Fibroblast of pulmonary artery (primary cell): Measurements from ENCODE around the gene TMEM106B.

Experiments
- DNase-seq: peaks from one replicate; pipeline ENCODE4 v3.0.0-alpha.2; 2010; ENCODE audit warnings: low read depth
- H3K4me3 ChIP-seq: replicated peaks from 2 replicates; pipeline ENCODE4 v1.5.1; 2011; ENCODE audit warnings: low read depth, mild to moderate bottlenecking, control low read depth, low read length, moderate library complexity
- TF ChIP-seq, protein P1 (sequence below): IDR thresholded peaks from 2 replicates; pipeline ENCODE4 v1.5.1; 2011; ENCODE audit warnings: mild to moderate bottlenecking, control low read depth, low read length, inconsistent platforms; ENCODE audit errors: missing control alignments

TMEM106B gene

DNA sequence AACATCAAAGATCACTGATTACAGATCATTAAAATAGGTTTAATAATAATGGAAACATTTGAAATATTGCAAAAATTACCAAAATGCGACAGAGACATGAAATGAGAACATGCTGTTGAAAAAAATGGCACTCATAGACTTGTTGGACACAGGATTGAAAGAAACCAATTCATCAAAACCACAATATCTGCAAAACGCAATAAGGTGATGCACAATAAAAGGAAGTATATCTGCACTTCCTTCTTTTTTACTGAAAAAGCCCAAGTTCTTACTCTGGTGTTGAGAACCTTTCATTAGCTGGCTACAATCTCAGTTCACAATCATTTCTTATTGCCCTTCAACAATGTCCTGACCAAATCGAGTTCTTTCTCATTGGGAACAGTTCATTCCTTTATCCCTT lies 28.7 kb downstream of the TMEM106B start:
- TF ChIP-seq, protein P1, sequence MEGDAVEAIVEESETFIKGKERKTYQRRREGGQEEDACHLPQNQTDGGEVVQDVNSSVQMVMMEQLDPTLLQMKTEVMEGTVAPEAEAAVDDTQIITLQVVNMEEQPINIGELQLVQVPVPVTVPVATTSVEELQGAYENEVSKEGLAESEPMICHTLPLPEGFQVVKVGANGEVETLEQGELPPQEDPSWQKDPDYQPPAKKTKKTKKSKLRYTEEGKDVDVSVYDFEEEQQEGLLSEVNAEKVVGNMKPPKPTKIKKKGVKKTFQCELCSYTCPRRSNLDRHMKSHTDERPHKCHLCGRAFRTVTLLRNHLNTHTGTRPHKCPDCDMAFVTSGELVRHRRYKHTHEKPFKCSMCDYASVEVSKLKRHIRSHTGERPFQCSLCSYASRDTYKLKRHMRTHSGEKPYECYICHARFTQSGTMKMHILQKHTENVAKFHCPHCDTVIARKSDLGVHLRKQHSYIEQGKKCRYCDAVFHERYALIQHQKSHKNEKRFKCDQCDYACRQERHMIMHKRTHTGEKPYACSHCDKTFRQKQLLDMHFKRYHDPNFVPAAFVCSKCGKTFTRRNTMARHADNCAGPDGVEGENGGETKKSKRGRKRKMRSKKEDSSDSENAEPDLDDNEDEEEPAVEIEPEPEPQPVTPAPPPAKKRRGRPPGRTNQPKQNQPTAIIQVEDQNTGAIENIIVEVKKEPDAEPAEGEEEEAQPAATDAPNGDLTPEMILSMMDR, result no peak
- no peak for DNase-seq
- no peak overlapping the region for H3K4me3 ChIP-seq

DNA sequence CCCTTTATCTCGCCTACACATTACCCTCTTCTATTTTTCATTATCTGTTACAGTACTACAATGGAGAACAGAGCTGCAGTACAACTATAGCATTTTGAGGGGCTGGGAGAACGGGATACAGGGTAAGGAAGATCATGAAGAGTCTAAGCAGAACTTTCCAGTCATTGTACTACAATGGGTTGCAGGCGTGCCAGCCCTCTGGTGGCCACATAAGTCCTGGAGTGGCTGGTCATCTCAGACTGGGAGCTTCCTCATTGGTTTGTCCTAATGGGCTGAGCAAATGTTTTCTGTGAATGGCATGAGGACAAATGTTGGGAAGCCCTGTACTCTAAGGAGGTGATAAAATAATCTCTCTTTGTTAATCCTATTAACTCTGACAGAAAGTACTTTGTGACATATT lies 33.0 kb downstream of the TMEM106B start:
- H3K4me3 ChIP-seq, result no peak overlapping the region
- TF ChIP-seq, protein P1, result peak; percentile 49

DNA sequence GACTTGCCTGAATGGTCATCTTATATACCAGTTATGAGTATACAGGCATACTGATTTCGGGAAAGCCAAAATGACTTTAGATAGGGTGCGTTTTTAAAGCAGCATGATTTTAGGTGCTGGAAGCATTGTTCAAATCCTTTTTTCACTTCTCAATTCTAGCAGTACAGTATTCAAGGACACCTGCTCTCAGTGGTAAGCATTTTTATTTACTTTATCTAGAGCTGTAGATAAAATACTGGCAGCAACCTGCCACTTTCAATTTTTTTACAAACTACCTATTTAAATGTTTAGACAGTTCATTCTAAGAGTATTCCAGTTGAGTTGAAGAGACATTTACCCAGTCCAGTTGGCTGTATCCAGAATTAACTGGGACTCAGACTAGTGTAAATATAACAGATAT lies 33.6 kb downstream of the TMEM106B start:
- DNase-seq, result no peak
- TF ChIP-seq, protein P1, result no peak
- H3K4me3 ChIP-seq, result no peak overlapping the region

More for the DNA sequence above, 33.0 kb downstream of the TMEM106B start:
- DNase-seq, result peak; percentile 25

DNA sequence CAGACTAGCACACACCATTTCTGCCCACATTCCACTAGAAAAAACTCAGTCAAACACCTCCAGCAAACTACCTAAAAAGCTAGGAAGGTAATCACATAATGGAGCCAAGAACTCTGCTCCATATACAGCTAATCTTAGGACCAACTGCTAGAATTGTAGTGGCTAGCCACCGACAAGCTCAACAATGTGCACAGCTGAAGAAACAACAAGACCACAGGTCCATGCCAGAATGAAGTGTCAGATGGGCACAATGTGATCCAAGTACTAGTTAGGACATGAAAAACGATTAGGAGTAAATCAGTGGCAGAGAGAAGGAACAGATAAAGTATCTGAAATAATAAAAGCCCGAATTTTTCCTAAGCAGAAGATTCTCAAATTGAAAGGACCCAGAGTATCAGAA lies 38.6 kb downstream of the TMEM106B start:
- no peak overlapping the region for H3K4me3 ChIP-seq
- no peak for DNase-seq
- TF ChIP-seq, protein P1, result no peak

DNA sequence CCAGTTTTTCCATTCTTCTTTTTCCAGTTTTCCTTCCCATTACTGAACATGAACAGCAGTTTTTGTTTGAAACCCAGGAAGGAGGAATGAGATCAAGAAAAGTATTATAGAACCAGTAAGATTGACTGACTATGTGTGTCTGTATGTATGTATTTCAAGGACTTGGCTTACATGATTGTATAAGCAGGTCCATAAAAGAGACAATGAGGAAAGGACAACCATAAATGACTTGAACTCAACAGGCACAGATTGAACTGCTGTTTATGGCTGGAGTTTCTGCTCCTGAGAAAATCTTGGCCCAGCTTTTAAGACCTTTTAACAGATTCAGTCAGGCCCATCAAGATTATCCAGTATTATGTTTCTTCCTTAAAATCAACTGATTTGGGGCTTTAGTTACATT lies 39.1 kb downstream of the TMEM106B start:
- TF ChIP-seq, protein P1, result no peak
- DNase-seq, result no peak
- no peak overlapping the region for H3K4me3 ChIP-seq

DNA sequence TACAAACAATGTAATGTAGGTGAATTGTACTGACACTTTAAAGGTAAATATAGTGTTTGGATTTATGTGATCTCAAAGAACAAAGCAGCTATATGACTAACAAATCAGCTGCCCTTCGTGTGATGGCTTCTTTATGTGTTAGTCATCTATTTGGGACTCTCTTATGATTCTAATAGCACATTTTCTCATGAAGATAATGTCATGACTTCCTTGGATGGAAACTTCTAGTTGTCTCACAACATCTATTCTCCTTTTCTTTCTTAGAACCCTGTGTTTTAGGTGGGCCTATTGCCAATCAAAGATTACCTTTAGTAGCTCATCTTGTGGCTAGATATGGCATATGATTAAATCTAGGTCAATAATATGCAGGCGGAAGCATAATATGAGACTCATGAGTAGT lies 45.0 kb downstream of the TMEM106B start:
- H3K4me3 ChIP-seq, result no peak overlapping the region
- peak; percentile 12 for DNase-seq
- TF ChIP-seq, protein P1, result no peak

DNA sequence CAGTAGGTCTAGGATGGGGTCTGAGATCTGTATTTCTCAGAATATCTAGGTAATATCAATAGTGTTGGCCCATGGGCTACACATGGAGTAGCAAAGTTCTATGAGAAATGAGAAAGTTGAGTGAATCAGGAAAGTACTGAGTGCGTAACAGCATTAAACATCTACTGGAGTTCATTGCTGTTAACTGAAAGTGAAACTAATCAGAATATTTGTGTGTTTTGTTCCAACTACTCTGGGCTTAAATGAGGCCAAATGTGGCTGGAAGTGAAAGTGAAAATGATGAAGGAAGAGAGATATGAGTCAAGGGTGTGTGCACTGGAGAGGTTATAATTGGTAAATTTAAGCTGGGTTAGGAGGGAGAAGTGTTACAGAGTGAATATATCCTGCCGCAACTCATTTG lies 46.5 kb downstream of the TMEM106B start:
- peak; percentile 25 for DNase-seq
- TF ChIP-seq, protein P1, result no peak
- H3K4me3 ChIP-seq, result no peak overlapping the region
